Measurements from ENCODE around the gene UNK. TPM values are rescaled to one million over a fixed set of nuclear protein-coding genes. Genes with fewer than 3 reads are reported as not detected.

The UNK gene
- total and polyA plus RNA-seq, 2 donors from 2014 or later: 12.0 to 35.5 TPM

DNA sequence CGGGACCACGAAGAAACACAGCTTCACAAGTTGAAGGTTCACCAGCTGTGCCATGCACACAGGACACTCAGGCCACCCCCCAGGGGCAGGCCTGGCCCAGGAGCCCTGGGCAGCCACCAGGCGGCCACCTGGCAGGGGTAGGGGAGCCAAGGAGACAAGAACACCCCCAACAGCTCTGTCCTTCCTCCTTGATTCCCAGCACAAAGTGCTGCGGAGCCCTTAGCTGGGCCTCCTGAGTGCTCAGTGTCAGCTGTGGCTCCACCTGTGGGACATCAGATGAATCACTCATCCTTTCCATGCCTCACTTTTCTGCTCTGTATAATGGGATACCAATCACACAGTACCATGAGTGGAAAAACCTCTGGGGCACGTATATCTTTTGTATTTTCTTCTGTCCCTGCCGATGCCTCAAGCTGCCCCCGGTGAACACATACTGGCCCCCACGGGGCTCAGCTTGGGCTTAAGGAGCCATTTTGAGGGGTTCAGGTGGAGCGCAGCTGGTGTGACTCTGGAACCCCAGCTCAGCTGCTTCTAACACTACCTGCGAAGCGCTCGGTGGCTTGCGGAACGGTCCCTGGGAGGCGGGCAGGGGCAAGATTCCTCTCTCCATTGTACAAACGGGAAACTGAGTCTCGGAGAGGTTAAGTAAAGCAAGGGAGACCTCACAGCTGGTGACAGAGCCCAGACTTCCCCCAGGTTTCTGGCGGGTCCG is 31.6 kb upstream of the UNK start:
- FAIRE-seq (no peak), DNase-seq (peak in 1 of 5 donors; percentile 57)
- intact Hi-C loops (cut with DNase I): no loop called here

DNA sequence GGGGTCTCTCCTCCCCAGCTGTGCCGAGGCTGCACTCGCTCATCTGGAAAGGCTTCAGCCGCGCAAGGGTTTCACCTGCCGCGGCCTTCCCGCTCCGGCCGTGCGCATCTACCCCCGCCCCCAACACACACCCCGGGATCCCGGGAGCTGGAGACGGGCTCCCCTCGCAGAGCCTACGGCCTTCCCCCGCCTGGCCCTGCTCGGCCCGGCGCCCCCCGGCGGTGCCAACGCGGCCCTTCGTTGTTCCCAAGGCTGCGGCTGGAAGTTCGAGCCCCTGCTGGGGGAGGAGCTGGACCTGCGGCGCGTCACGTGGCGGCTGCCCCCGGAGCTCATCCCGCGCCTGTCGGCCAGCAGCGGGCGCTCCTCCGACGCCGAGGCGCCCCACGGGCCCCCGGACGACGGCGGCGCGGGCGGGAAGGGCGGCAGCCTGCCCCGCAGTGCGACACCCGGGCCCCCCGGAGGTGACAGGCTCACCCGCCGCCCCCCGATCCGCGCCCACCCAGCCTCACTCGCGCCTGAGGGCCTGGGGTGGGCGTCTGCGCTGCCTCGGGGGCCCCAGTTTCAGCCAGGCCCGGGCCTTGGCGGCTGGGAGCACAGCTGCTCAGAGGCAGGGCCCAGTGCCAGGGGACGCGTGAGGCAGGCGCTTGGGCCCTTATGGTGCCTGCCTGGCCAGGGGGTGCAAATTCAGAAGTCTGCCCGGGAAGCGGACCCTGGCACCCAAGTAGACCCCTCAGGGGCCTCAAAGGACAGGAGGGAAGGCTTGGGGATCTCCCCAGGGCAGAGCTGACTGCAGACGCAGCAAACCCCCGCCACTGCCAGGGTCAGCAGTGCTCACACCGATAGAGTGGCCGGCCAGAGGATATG is 30.9 kb upstream of the UNK start:
- peak overlapping the region in 1 of 2 donors; percentile 63 for H3K27ac ChIP-seq (ENCODE audit: low read depth in 2 of 2, low read length in 2 of 2)
- FAIRE-seq: no peak
- peak overlapping the region in 2 of 3 donors; percentile 7 to 41 for H3K4me3 ChIP-seq (ENCODE audit: low read length in 3 of 3)

More for the DNA sequence above, 31.6 kb upstream of the UNK start:
- H3K27me3 ChIP-seq (ENCODE audit: control insufficient read depth, insufficient read depth, low read length): no peaks in the 10 kb centered on the region
- no peak overlapping the region for H3K27ac ChIP-seq (ENCODE audit: low read depth in 2 of 2, low read length in 2 of 2)
- H3K9ac ChIP-seq (ENCODE audit: low read length in 3 of 3): peak overlapping the region in 1 of 3 donors; percentile 12
- H3K4me3 ChIP-seq (ENCODE audit: low read length in 3 of 3): peak overlapping the region in 1 of 3 donors; percentile 41
- no peaks in the 10 kb centered on the region for H3K36me3 ChIP-seq (ENCODE audit: control insufficient read depth in 2 of 3, insufficient read depth in 3 of 3, low read length in 3 of 3)
- TF ChIP-seq, protein P1, sequence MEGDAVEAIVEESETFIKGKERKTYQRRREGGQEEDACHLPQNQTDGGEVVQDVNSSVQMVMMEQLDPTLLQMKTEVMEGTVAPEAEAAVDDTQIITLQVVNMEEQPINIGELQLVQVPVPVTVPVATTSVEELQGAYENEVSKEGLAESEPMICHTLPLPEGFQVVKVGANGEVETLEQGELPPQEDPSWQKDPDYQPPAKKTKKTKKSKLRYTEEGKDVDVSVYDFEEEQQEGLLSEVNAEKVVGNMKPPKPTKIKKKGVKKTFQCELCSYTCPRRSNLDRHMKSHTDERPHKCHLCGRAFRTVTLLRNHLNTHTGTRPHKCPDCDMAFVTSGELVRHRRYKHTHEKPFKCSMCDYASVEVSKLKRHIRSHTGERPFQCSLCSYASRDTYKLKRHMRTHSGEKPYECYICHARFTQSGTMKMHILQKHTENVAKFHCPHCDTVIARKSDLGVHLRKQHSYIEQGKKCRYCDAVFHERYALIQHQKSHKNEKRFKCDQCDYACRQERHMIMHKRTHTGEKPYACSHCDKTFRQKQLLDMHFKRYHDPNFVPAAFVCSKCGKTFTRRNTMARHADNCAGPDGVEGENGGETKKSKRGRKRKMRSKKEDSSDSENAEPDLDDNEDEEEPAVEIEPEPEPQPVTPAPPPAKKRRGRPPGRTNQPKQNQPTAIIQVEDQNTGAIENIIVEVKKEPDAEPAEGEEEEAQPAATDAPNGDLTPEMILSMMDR (IDR thresholded peaks at IDR 0.05; ENCODE audit: borderline replicate concordance, extremely low read depth, insufficient read depth): no peak
- peaks cover 2 to 18% (median 10%) of the 10 kb centered on the region in 3 donors for H3K4me1 ChIP-seq (ENCODE audit: control insufficient read depth in 2 of 3, insufficient read depth in 2 of 3, low read depth in 1 of 3, low read length in 3 of 3)
- no peaks in the 10 kb centered on the region for H3K9me3 ChIP-seq (ENCODE audit: control insufficient read depth in 2 of 3, insufficient read depth in 1 of 3, low read length in 3 of 3)

DNA sequence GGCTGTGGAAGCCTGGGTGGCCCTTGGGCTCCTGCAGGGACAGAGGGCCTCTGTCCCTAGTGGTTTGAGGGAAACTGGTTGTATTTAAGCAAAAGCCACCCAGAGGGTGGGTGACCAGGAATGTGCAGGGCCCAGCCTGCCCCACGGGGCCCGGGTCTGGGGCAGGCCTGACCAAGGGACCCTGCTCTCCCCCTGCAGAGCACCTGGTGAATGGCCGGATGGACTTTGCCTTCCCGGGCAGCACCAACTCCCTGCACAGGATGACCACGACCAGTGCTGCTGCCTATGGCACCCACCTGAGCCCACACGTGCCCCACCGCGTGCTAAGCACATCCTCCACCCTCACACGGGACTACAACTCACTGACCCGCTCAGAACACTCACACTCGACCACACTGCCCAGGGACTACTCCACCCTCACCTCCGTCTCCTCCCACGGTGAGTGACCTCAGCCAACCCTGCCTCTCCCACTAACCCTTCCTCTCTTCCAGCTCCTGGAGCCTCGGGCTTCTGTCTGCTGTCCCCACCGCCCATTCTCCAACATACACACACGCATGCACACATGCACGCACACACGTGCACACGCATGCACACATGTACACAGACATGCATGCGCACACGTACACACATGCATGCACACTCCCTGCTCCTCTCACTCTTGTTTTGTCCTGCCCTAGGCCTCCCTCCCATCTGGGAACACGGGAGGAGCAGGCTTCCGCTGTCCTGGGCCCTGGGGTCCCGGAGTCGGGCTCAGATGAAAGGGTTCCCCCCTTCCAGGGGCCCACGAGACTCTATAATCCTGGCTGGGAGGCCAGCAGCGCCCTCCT is 30.0 kb upstream of the UNK start:
- FAIRE-seq: no peak
- Histone ChIP-seq H3K4me1 (ENCODE audit: control insufficient read depth in 2 of 3, insufficient read depth in 2 of 3, low read depth in 1 of 3, low read length in 3 of 3) (peaks cover 2 to 19% (median 12%) of the 10 kb centered on the region in 3 donors), H3K27ac (ENCODE audit: low read depth in 2 of 2, low read length in 2 of 2) (peak overlapping the region; percentile 0 to 63), H3K36me3 (ENCODE audit: control insufficient read depth in 2 of 3, insufficient read depth in 3 of 3, low read length in 3 of 3) (no peaks in the 10 kb centered on the region), H3K9me3 (ENCODE audit: control insufficient read depth in 2 of 3, insufficient read depth in 1 of 3, low read length in 3 of 3) (no peaks in the 10 kb centered on the region), H3K4me3 (ENCODE audit: low read length in 3 of 3) (no peak overlapping the region), H3K9ac (ENCODE audit: low read length in 3 of 3) (no peak overlapping the region), H3K27me3 (ENCODE audit: control insufficient read depth, insufficient read depth, low read length) (no peaks in the 10 kb centered on the region)
- intact Hi-C loops (cut with DNase I): no loop called here
- DNase-seq: peak in 2 of 5 donors; percentile 23 to 61
- TF ChIP-seq, protein P1 (IDR thresholded peaks at IDR 0.05; ENCODE audit: borderline replicate concordance, extremely low read depth, insufficient read depth): no peak

More for the DNA sequence above, 30.9 kb upstream of the UNK start:
- intact Hi-C loops (cut with DNase I): no loop called here
- no peaks in the 10 kb centered on the region for H3K36me3 ChIP-seq (ENCODE audit: control insufficient read depth in 2 of 3, insufficient read depth in 3 of 3, low read length in 3 of 3)
- TF ChIP-seq, protein P1 (IDR thresholded peaks at IDR 0.05; ENCODE audit: borderline replicate concordance, extremely low read depth, insufficient read depth): peak; percentile 69
- no peaks in the 10 kb centered on the region for H3K9me3 ChIP-seq (ENCODE audit: control insufficient read depth in 2 of 3, insufficient read depth in 1 of 3, low read length in 3 of 3)
- H3K9ac ChIP-seq (ENCODE audit: low read length in 3 of 3): peak overlapping the region in 2 of 3 donors; percentile 12 to 23
- peak; percentile 79 to 92 (median 87) for DNase-seq
- H3K27me3 ChIP-seq (ENCODE audit: control insufficient read depth, insufficient read depth, low read length): no peaks in the 10 kb centered on the region
- H3K4me1 ChIP-seq (ENCODE audit: control insufficient read depth in 2 of 3, insufficient read depth in 2 of 3, low read depth in 1 of 3, low read length in 3 of 3): peaks cover 2 to 18% (median 10%) of the 10 kb centered on the region in 3 donors

All from kidney (tissue), 14 donors.